HEK293T (cell line): ENCODE results near the gene FAM114A1.

ENCODE experiments used
- CTCF ChIA-PET: fragments of 350-600 bp; formaldehyde crosslinking; extraction: SDS; loops from one replicate; lab custom pipeline; 2021; ENCODE audit warnings: antibody characterized with exemption, inconsistent platforms; lab: Yijun Ruan, JAX
- POLR2A ChIA-PET: fragments of 350-600 bp; formaldehyde crosslinking; extraction: SDS; loops from one replicate; lab custom pipeline; 2020; ENCODE audit warnings: antibody characterized with exemption, inconsistent platforms; lab: Yijun Ruan, JAX
- DNase-seq: peaks from one replicate; pipeline ENCODE4 v3.0.0; 2012; ENCODE audit warnings: mixed read lengths; ENCODE audit errors: extremely low spot score
- ARNT ChIP-seq: fragments of 450-650 bp; IDR thresholded peaks from 2 replicates; pipeline ENCODE4 v1.6.1; 2017; ENCODE audit warnings: mild to moderate bottlenecking
- BHLHE40 ChIP-seq: fragments of 450-650 bp; IDR thresholded peaks from 2 replicates; pipeline ENCODE4 v1.6.1; 2016; ENCODE audit warnings: mild to moderate bottlenecking, moderate library complexity, borderline replicate concordance
- CTBP1 ChIP-seq: fragments of 450-650 bp; IDR thresholded peaks from 2 replicates; pipeline ENCODE4 v1.6.1; 2016; ENCODE audit warnings: borderline replicate concordance
- ELF4 ChIP-seq: fragments of 450-650 bp; IDR thresholded peaks from 2 replicates; pipeline ENCODE4 v1.6.1; 2017; ENCODE audit warnings: antibody characterized with exemption
- FOXA1 ChIP-seq: fragments of 450-650 bp; IDR thresholded peaks from 2 replicates; pipeline ENCODE4 v1.6.1; 2016; ENCODE audit warnings: mild to moderate bottlenecking
- FOXK2 ChIP-seq: fragments of 450-650 bp; IDR thresholded peaks from 2 replicates; pipeline ENCODE4 v1.6.1; 2016; ENCODE audit warnings: mild to moderate bottlenecking
- FOXM1 ChIP-seq: fragments of 450-650 bp; IDR thresholded peaks from 2 replicates; pipeline ENCODE4 v1.6.1; 2017; ENCODE audit warnings: mild to moderate bottlenecking, borderline replicate concordance
- HDGF ChIP-seq: fragments of 450-650 bp; IDR thresholded peaks from 2 replicates; pipeline ENCODE4 v1.6.1; 2017; ENCODE audit warnings: antibody characterized with exemption, borderline replicate concordance
- L3MBTL2 ChIP-seq: fragments of 450-650 bp; conservative IDR thresholded peaks from 2 replicates; pipeline ENCODE4 v1.6.1; 2016; ENCODE audit warnings: mild to moderate bottlenecking
- LEF1 ChIP-seq: fragments of 450-650 bp; IDR thresholded peaks from 2 replicates; pipeline ENCODE4 v1.6.1; 2017; ENCODE audit warnings: mild to moderate bottlenecking, borderline replicate concordance
- NFRKB ChIP-seq: fragments of 450-650 bp; IDR thresholded peaks from 2 replicates; pipeline ENCODE4 v1.6.1; 2016; ENCODE audit warnings: mild to moderate bottlenecking, moderate library complexity
- SP1 ChIP-seq: fragments of 450-650 bp; IDR thresholded peaks from 2 replicates; pipeline ENCODE4 v1.6.1; 2017
- SUZ12 ChIP-seq: fragments of 450-650 bp; IDR thresholded peaks from 2 replicates; pipeline ENCODE4 v1.6.1; 2016; ENCODE audit warnings: mild to moderate bottlenecking
- TARDBP ChIP-seq: fragments of 450-650 bp; IDR thresholded peaks from 2 replicates; pipeline ENCODE4 v1.6.1; 2016
- ZNF384 ChIP-seq: fragments of 450-650 bp; IDR thresholded peaks from 2 replicates; pipeline ENCODE4 v1.6.1; 2016
- TF ChIP-seq, protein P1 (sequence below): fragments of 450-650 bp; IDR thresholded peaks from 2 replicates; pipeline ENCODE4 v1.6.1; 2016

Gene FAM114A1

GRCh38 chr4:38837334-38837733, 30.3 kb upstream of the FAM114A1 start:
- no peak for DNase-seq
- TF ChIP-seq FOXK2: no peak
- TF ChIP-seq LEF1: no peak
- no peak for TF ChIP-seq ELF4
- TF ChIP-seq SP1: no peak
- TF ChIP-seq ARNT: no peak
- TF ChIP-seq, protein P1, sequence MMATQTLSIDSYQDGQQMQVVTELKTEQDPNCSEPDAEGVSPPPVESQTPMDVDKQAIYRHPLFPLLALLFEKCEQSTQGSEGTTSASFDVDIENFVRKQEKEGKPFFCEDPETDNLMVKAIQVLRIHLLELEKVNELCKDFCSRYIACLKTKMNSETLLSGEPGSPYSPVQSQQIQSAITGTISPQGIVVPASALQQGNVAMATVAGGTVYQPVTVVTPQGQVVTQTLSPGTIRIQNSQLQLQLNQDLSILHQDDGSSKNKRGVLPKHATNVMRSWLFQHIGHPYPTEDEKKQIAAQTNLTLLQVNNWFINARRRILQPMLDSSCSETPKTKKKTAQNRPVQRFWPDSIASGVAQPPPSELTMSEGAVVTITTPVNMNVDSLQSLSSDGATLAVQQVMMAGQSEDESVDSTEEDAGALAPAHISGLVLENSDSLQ: no peak
- no peak for TF ChIP-seq L3MBTL2
- TF ChIP-seq FOXA1: no peak
- no peak for TF ChIP-seq NFRKB
- no peak for TF ChIP-seq SUZ12
- TF ChIP-seq FOXM1: no peak
- TF ChIP-seq HDGF: no peak
- no peak for TF ChIP-seq BHLHE40
- TF ChIP-seq ZNF384: no peak
- TF ChIP-seq TARDBP: no peak
- TF ChIP-seq CTBP1: no peak
- POLR2A ChIA-PET: no interaction called here
- CTCF ChIA-PET: no interaction called here

DNA sequence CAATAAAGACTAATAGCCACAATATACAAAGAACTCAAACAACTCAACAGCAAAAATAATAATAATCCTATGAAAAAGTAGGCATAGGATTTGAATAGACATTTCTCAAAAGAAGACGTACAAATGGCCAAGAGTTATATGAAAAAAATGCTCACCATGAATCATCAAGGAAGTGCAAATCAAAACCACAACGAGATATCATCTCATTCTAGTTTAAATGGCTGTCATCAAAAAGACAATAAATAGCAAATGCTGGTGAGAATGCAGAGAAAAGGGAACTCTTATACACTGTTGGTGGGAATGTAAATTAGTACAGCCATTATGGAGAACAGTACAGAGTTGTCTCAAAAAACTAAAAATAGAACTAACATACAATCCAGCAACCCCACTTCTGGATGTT, 29.8 kb upstream of the FAM114A1 start:
- POLR2A ChIA-PET: no interaction called here
- TF ChIP-seq FOXM1: no peak
- no peak for TF ChIP-seq SP1
- TF ChIP-seq SUZ12: no peak
- DNase-seq: no peak
- CTCF ChIA-PET: no interaction called here

DNA sequence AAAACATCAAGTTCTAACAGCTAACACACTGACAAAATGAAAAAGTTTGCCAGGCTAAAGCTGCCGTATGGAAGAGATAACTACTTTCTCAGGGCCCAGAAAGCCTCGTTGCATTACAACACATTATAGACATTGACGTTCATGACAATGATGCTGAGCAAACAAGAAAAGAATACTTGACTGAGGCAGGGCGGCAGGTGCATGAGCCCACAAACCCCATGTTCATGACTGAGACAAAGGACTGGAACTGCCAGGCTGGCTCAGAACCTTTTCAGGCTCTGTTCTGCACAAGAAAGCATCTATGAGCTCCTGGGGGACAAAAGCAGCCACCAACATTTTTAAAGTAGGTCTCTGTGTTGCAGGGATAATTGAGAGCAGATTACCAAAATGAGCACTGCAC, 24.6 kb upstream of the FAM114A1 start:
- CTCF ChIA-PET: no interaction called here
- no peak for DNase-seq
- TF ChIP-seq TARDBP: no peak
- no peak for TF ChIP-seq FOXA1
- no peak for TF ChIP-seq ELF4
- TF ChIP-seq ZNF384: no peak
- TF ChIP-seq SP1: no peak
- POLR2A ChIA-PET: interaction anchor here (1.0 kb wide), 1 partner anchor 226 kb away, joined by 3 read pairs; no protein-coding TSS in a partner anchor

- ChIA-PET POLR2A (no interaction called here), CTCF (no interaction called here)
- TF ChIP-seq, protein P1: no peak
- TF ChIP-seq FOXA1 (no peak), FOXK2 (no peak), ARNT (no peak), FOXM1 (no peak), ZNF384 (no peak), L3MBTL2 (no peak), NFRKB (no peak), BHLHE40 (no peak), HDGF (no peak), TARDBP (no peak), SP1 (no peak), CTBP1 (no peak), SUZ12 (no peak), ELF4 (no peak), LEF1 (no peak)
These were observed 21.6 kb upstream of the FAM114A1 start for GRCh38 chr4:38846015-38846414.

GRCh38 chr4:38855466-38855865, 12.1 kb upstream of the FAM114A1 start:
- ChIA-PET POLR2A (interaction anchor here (0.6 to 1.4 kb wide), 2 partner anchors 12 to 13 kb away, joined by 3 to 7 read pairs; partner anchors contain the start of gene FAM114A1), CTCF (interaction anchor here (0.6 to 1.8 kb wide), 5 partner anchors 11 to 280 kb away, joined by 3 to 9 read pairs (median 3); no protein-coding TSS in a partner anchor)
- TF ChIP-seq CTBP1 (no peak), ZNF384 (no peak)
- no peak for DNase-seq

More at GRCh38 chr4:38846015-38846414, 21.6 kb upstream of the FAM114A1 start:
- DNase-seq: no peak

DNA sequence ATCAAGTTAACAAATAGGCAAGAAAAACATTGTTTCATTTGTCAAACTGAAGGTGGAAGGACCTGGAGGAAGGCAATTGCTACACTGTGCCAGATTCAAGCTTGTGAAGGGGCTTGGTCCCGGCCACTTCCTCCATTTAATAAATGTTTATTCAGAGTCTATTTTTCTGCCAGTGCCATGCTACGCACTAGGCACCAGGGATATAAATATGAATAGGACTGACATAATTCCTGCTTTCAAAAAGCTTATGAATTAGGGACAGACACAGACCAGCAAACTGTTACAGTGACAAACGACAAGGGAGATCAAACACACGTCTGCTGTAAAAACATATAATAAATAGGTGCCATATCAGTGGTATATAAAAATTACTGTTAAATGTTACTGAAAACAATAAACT, 11.6 kb upstream of the FAM114A1 start:
- no peak for DNase-seq

More for the DNA sequence above, 11.6 kb upstream of the FAM114A1 start:
- TF ChIP-seq, protein P1: no peak
- ChIA-PET POLR2A (interaction anchor here (0.6 to 1.4 kb wide), 2 partner anchors 11 to 12 kb away, joined by 3 to 7 read pairs; partner anchors contain the start of gene FAM114A1), CTCF (interaction anchor here (0.6 to 1.8 kb wide), 3 partner anchors 97 to 279 kb away, joined by 3 to 9 read pairs (median 5); no protein-coding TSS in a partner anchor)
